ENCODE results near the gene PUSL1. TPM values are rescaled to one million over a fixed set of nuclear protein-coding genes. Genes with fewer than 3 reads are reported as not detected.

The PUSL1 gene
- total and polyA plus RNA-seq, 2 of the 4 experiments (the other 2 are of a cell fraction) = 10.9 to 33.0 TPM

DNA sequence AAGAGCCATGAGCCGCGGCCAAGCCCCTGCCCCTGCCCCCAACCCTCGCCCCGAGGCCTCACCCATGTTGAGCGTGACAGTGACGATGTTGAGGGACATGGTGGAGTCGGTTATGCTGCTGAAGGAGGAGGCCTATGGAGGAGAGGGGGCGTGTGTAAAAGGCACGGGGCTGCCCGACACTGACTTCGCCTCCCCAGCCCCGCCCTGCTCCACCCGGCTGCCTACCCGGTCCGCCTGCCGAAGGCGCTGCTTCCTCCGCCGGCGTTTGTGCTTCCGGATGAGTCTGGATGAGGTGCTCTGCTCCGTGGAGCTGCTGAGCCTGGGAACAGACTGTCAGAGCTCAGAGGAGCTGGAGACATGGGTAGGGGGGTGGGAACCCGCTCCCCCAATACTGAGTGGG, 31.8 kb downstream of the PUSL1 start:
- Histone ChIP-seq H4K8ac (ENCODE audit: low read depth in 2 of 2, low read length in 2 of 2) (no peak overlapping the region), H2AK5ac (ENCODE audit: low read depth, low read length) (no peak overlapping the region), H3K4me3 (ENCODE audit: insufficient read depth, low read depth, low read length) (no peak overlapping the region), H3K36me3 (ENCODE audit: control insufficient read depth, insufficient read depth, low read length) (peaks cover 43% of the 10 kb centered on the region), H3K56ac (ENCODE audit: extremely low read depth, insufficient read depth, low read length) (no peak overlapping the region), H4K5ac (ENCODE audit: low read depth, low read length) (no peak overlapping the region), H3K4me1 (ENCODE audit: control insufficient read depth, insufficient read depth, low read length) (peaks cover 5% of the 10 kb centered on the region), H2AFZ (replicated peaks; ENCODE audit: low read length, poor library complexity) (no peak overlapping the region), H2BK5ac (ENCODE audit: low read depth, low read length, poor library complexity, severe bottlenecking) (no peak overlapping the region), H3K14ac (replicated peaks; ENCODE audit: low read depth, low read length) (no peak overlapping the region), H2BK20ac (ENCODE audit: low read depth, low read length) (no peak overlapping the region), H3K9me3 (ENCODE audit: control insufficient read depth, insufficient read depth, low read length) (no peaks in the 10 kb centered on the region), H3K27ac (ENCODE audit: insufficient read depth, low read length) (no peak overlapping the region), H3K23ac (ENCODE audit: low read depth, low read length) (no peak overlapping the region), H4K20me1 (ENCODE audit: insufficient read depth, low read length) (peaks cover 40% of the 10 kb centered on the region), H2AK9ac (replicated peaks; ENCODE audit: low read depth, low read length, poor library complexity) (no peak overlapping the region), H3K9me1 (ENCODE audit: insufficient read depth, low read length) (peaks cover 13% of the 10 kb centered on the region), H3K9ac (ENCODE audit: low read depth, low read length) (no peak overlapping the region), H2BK120ac (ENCODE audit: low read depth, low read length) (no peak overlapping the region), H2BK15ac (ENCODE audit: low read depth, low read length) (no peak overlapping the region), H3K4me2 (ENCODE audit: low read depth, low read length) (no peak overlapping the region), H3K4ac (ENCODE audit: low read depth, low read length) (no peak overlapping the region), H4K91ac (ENCODE audit: insufficient read depth, low read depth, low read length) (no peak overlapping the region), H3K79me1 (ENCODE audit: low read depth in 1 of 2, low read length in 2 of 2) (peaks cover 12 to 40% of the 10 kb centered on the region in 2 experiments), H3K18ac (ENCODE audit: low read depth, low read length) (no peak overlapping the region), H3K27me3 (ENCODE audit: control insufficient read depth, insufficient read depth, low read length) (no peaks in the 10 kb centered on the region)
- ChIA-PET POLR2A (ENCODE audit: unreplicated experiment) (no interaction called here), CTCF (no interaction called here)
- dilution Hi-C loops (cut with HindIII; ENCODE audit: low sequenced_read_pairs, unreplicated experiment) (no loop called here), intact Hi-C loops (cut with micrococcal nuclease) (no loop called here), in situ Hi-C loops (cut with MboI; ENCODE audit: low sequenced_read_pairs) (no loop called here)
- 94% methylated on average over 9 of the region's 23 CpGs; no CpG with 5 or more reads in 1 of the 2 experiments for WGBS, 2 experiments (ENCODE audit: extremely low coverage in 2 of 2, insufficient read length in 1 of 2)
- ATAC-seq (ENCODE audit: low read depth) (no peak), DNase-seq (no peak)
- TF ChIP-seq RAD21 (IDR thresholded peaks at IDR 0.05; ENCODE audit: low read length) = no peak
- TF ChIP-seq POLR2A (IDR thresholded peaks at IDR 0.05; ENCODE audit: low read depth, low read length) = no peak
- no peak for TF ChIP-seq RCOR1 (IDR thresholded peaks at IDR 0.05; ENCODE audit: insufficient replicate concordance, low read length)
- TF ChIP-seq BHLHE40 (IDR thresholded peaks at IDR 0.05; ENCODE audit: low read depth, low read length) = no peak
- no peak for TF ChIP-seq CHD1 (IDR thresholded peaks at IDR 0.05; ENCODE audit: low read depth, low read length)
- no peak for TF ChIP-seq MXI1 (IDR thresholded peaks at IDR 0.05; ENCODE audit: borderline replicate concordance, low read depth, low read length)
- TF ChIP-seq SMC3 (IDR thresholded peaks at IDR 0.05; ENCODE audit: low read depth, low read length) = no peak
- no peak for TF ChIP-seq MAZ (IDR thresholded peaks at IDR 0.05; ENCODE audit: borderline replicate concordance, low read depth, low read length)
- TF ChIP-seq, protein P1, sequence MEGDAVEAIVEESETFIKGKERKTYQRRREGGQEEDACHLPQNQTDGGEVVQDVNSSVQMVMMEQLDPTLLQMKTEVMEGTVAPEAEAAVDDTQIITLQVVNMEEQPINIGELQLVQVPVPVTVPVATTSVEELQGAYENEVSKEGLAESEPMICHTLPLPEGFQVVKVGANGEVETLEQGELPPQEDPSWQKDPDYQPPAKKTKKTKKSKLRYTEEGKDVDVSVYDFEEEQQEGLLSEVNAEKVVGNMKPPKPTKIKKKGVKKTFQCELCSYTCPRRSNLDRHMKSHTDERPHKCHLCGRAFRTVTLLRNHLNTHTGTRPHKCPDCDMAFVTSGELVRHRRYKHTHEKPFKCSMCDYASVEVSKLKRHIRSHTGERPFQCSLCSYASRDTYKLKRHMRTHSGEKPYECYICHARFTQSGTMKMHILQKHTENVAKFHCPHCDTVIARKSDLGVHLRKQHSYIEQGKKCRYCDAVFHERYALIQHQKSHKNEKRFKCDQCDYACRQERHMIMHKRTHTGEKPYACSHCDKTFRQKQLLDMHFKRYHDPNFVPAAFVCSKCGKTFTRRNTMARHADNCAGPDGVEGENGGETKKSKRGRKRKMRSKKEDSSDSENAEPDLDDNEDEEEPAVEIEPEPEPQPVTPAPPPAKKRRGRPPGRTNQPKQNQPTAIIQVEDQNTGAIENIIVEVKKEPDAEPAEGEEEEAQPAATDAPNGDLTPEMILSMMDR (conservative IDR thresholded peaks at IDR 0.05; ENCODE audit: low read depth, low read length) = no peak
- TF ChIP-seq, protein P2, sequence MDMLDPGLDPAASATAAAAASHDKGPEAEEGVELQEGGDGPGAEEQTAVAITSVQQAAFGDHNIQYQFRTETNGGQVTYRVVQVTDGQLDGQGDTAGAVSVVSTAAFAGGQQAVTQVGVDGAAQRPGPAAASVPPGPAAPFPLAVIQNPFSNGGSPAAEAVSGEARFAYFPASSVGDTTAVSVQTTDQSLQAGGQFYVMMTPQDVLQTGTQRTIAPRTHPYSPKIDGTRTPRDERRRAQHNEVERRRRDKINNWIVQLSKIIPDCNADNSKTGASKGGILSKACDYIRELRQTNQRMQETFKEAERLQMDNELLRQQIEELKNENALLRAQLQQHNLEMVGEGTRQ (IDR thresholded peaks at IDR 0.05; ENCODE audit: low read depth, low read length) = no peak
- BruUV-seq (replicated peaks) = no TSS peak
